Measurements from ENCODE around the gene C1GALT1.
"Not testable (repeated sequence)": the region's sequence is repeated elsewhere in the genome, so short reads cannot be mapped to it uniquely, and the experiment has no call there.

C1GALT1 gene

DNA sequence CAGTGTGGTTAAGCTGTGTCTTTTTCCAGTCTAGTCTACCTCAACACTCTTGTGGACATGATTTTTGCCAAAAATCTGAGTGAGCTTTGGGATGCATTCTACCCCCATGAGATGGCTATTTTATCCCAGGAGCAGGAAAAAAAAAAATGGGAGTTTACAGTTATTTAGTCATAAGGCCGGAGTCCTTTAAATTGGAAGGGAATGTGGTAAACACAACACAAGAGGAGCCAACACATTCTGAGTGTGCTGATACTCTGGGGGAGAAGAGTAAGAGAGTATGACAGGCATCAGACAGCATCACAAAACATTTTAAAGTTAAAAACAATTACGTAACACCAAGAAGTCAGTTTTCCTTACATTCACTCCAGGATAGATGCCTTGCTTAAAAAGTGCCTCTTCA is 46.1 kb downstream of the C1GALT1 start:
- Mint-ChIP-seq H3K27ac (no peak overlapping the region), H3K27me3 (ENCODE audit: low read depth) (no peaks in the 10 kb centered on the region), H3K4me1 (ENCODE audit: low read depth) (peaks cover 22% of the 10 kb centered on the region), H3K36me3 (ENCODE audit: low read depth) (peaks cover 36% of the 10 kb centered on the region), H3K4me3 (no peak overlapping the region), H3K9me3 (peaks cover 25% of the 10 kb centered on the region)

DNA sequence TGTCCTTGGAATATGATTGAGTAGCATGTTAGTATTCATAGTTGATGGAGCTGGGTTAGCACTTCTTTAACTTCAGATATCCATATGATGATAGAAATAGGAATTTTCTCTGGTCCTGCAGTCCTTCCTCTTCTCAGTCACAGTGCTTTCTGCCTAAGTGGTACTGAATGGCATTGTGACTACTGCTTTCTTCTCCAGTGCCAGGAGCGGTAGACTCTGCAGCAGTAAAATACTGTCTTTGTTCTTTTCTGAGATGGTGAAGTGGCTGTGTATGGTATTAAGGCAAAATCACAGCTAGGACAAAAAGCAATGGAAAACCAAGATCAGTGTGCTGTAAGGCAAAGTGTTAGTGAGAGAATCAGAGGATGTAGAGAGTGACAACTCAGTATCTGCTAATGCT is 46.6 kb downstream of the C1GALT1 start:
- H3K36me3 Mint-ChIP-seq (ENCODE audit: low read depth): peaks cover 32% of the 10 kb centered on the region
- no peak overlapping the region for H3K27ac Mint-ChIP-seq
- H3K9me3 Mint-ChIP-seq: peaks cover 25% of the 10 kb centered on the region
- no peak overlapping the region for H3K4me3 Mint-ChIP-seq
- H3K4me1 Mint-ChIP-seq (ENCODE audit: low read depth): peaks cover 20% of the 10 kb centered on the region
- no peaks in the 10 kb centered on the region for H3K27me3 Mint-ChIP-seq (ENCODE audit: low read depth)

DNA sequence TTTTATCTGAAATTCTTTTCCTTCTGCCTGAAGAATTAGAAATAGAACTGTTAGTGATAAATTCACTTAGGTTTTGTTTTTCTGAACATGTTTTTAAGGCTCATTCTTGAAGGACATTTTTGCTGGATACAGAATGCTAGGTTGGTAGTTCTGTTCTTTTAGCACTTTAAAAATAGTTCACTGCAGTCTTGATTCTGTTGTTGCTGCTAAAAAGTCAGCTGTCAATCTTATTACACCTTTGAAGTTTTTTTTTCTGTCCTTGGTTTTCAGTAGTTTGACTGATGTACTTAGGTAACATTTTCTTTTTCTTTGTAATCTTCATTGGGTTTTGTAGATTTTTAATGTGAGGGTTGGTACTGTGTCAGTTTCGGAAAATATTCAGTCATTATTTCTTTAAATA is 48.7 kb downstream of the C1GALT1 start:
- Mint-ChIP-seq H3K27ac (no peak overlapping the region), H3K9me3 (peaks cover 20% of the 10 kb centered on the region), H3K36me3 (ENCODE audit: low read depth) (peaks cover 32% of the 10 kb centered on the region), H3K27me3 (ENCODE audit: low read depth) (no peaks in the 10 kb centered on the region), H3K4me1 (ENCODE audit: low read depth) (peaks cover 23% of the 10 kb centered on the region), H3K4me3 (no peak overlapping the region)

- H3K27ac Mint-ChIP-seq: no peak overlapping the region
- H3K4me1 Mint-ChIP-seq (ENCODE audit: low read depth): peaks cover 23% of the 10 kb centered on the region
- no peak overlapping the region for H3K4me3 Mint-ChIP-seq
- H3K9me3 Mint-ChIP-seq: peaks cover 20% of the 10 kb centered on the region
- peaks cover 33% of the 10 kb centered on the region for H3K36me3 Mint-ChIP-seq (ENCODE audit: low read depth)
- H3K27me3 Mint-ChIP-seq (ENCODE audit: low read depth): no peaks in the 10 kb centered on the region
Observed at GRCh38 chr7:7231865-7232264, 49.5 kb downstream of the C1GALT1 start.

DNA sequence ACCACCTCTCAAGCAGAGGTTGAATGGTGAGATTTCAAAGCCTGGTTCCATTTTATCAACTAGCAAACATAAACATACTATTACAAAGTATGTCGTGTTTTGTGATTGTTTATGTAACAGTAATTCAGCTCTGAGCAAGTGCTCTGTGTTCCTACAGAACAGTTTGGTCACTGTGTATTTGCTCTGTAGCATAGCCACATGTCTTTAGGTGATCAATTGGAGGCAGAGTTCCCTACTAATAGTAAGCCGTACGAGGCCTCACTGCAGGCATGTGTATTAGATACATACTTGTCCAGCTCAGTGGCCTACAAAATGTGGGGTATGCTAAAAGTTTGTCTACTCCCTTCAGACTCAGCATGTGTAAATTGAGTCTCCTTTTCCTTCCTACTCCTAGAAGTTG is 53.0 kb downstream of the C1GALT1 start:
- no peak overlapping the region for H3K4me3 Mint-ChIP-seq
- no peaks in the 10 kb centered on the region for H3K27me3 Mint-ChIP-seq (ENCODE audit: low read depth)
- H3K9me3 Mint-ChIP-seq: peaks cover 16% of the 10 kb centered on the region
- H3K4me1 Mint-ChIP-seq (ENCODE audit: low read depth): peaks cover 22% of the 10 kb centered on the region
- H3K36me3 Mint-ChIP-seq (ENCODE audit: low read depth): peaks cover 47% of the 10 kb centered on the region
- no peak overlapping the region for H3K27ac Mint-ChIP-seq

DNA sequence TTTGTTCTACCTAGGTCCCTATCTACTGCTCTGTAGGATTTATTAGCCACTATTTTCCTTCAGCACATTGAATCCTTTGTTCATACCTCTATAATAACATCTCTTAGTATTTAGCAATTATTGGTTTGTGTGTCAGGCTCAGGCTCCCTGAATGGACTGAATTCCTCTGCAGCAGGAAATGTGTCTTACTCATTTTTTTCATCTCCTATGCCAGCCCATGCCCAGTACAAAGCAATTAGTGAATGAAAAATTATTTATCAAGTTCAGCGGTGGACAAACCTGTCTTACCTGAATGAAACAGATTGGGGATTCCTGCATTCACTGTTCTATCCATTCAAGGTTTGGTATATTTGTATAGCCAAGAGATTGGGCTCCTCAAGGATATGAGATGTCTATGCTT is 53.7 kb downstream of the C1GALT1 start:
- peaks cover 12% of the 10 kb centered on the region for H3K9me3 Mint-ChIP-seq
- H3K27ac Mint-ChIP-seq: no peak overlapping the region
- H3K27me3 Mint-ChIP-seq (ENCODE audit: low read depth): no peaks in the 10 kb centered on the region
- peaks cover 43% of the 10 kb centered on the region for H3K36me3 Mint-ChIP-seq (ENCODE audit: low read depth)
- peaks cover 20% of the 10 kb centered on the region for H3K4me1 Mint-ChIP-seq (ENCODE audit: low read depth)
- no peak overlapping the region for H3K4me3 Mint-ChIP-seq

- Mint-ChIP-seq H3K27ac (no peak overlapping the region), H3K4me3 (no peak overlapping the region), H3K36me3 (ENCODE audit: low read depth) (peaks cover 35% of the 10 kb centered on the region), H3K27me3 (ENCODE audit: low read depth) (no peaks in the 10 kb centered on the region), H3K9me3 (no peaks in the 10 kb centered on the region), H3K4me1 (ENCODE audit: low read depth) (peaks cover 8% of the 10 kb centered on the region)
Observed at GRCh38 chr7:7237201-7237977, 55.0 kb downstream of the C1GALT1 start.

DNA sequence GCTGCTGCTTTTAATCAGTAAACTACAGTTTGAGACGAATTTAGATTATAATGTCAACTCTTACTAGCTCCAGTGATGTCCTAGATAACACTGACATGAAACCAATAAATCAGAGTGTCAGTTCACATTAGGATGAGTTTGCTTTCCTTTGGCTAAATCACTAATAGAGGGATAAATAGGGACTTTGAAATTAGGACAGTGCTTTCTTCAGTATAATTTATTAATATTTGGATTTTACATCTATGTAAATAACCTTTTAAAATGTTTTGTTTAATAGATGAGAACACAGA is 55.6 kb downstream of the C1GALT1 start:
- Mint-ChIP-seq H3K9me3 (no peaks in the 10 kb centered on the region), H3K27ac (no peak overlapping the region), H3K36me3 (ENCODE audit: low read depth) (peaks cover 39% of the 10 kb centered on the region), H3K27me3 (ENCODE audit: low read depth) (no peaks in the 10 kb centered on the region), H3K4me3 (no peak overlapping the region), H3K4me1 (ENCODE audit: low read depth) (peaks cover 10% of the 10 kb centered on the region)

DNA sequence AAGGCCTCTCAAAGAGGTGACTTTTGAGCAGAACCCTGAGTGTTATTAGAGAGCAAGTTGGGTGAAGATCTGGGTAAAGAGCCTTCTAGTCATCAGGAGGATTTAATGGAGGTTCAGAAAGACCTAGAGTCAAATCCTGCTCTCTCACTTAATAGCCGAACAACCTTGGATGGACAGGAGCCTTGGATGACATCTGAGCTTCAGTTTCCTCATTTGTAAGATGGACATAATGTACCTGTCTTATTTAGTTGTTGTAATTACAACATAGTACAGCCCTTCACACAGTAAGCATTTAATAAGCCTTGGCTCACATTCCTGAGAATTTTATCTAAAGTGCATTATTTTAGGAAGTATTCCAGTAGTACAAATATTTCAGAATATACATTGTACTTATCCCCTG is 57.0 kb downstream of the C1GALT1 start:
- Mint-ChIP-seq H3K27ac (no peak overlapping the region), H3K9me3 (no peaks in the 10 kb centered on the region), H3K36me3 (ENCODE audit: low read depth) (peaks cover 46% of the 10 kb centered on the region), H3K4me3 (no peak overlapping the region), H3K27me3 (ENCODE audit: low read depth) (no peaks in the 10 kb centered on the region), H3K4me1 (ENCODE audit: low read depth) (peaks cover 10% of the 10 kb centered on the region)

- Mint-ChIP-seq H3K4me3 (no peak overlapping the region), H3K36me3 (ENCODE audit: low read depth) (peaks cover 36% of the 10 kb centered on the region), H3K27ac (no peak overlapping the region), H3K27me3 (ENCODE audit: low read depth) (no peaks in the 10 kb centered on the region), H3K4me1 (ENCODE audit: low read depth) (peaks cover 6% of the 10 kb centered on the region), H3K9me3 (no peaks in the 10 kb centered on the region)
Observed at GRCh38 chr7:7242899-7243298, 60.6 kb downstream of the C1GALT1 start.

GRCh38 chr7:7245233-7245632 is 62.9 kb downstream of the C1GALT1 start:
- not testable (repeated sequence) for H3K4me1 Mint-ChIP-seq (ENCODE audit: low read depth); H3K27ac Mint-ChIP-seq; H3K9me3 Mint-ChIP-seq; H3K4me3 Mint-ChIP-seq; H3K27me3 Mint-ChIP-seq (ENCODE audit: low read depth)
- peaks cover 20% of the 10 kb centered on the region for H3K36me3 Mint-ChIP-seq (ENCODE audit: low read depth)

DNA sequence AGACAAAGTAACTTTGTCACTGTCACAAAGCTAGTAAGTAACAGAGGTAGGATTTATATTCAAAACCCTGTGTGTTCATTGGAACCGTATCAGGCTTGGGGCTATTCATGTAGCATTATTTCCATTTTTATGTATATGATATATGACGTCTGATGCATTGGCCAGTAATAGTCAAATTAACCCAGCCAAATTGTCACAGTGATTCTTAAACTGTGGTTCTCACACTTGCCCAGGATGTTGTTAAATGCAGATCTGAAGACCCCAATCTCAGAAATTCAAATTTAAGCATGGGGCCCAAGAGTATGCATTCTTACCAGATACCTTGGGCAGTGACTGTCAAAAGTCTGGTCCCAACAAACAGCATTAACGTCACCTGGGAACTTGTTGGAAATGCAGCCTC is 63.9 kb downstream of the C1GALT1 start:
- Mint-ChIP-seq H3K4me1 (ENCODE audit: low read depth) (peaks cover 3% of the 10 kb centered on the region), H3K36me3 (ENCODE audit: low read depth) (peaks cover 21% of the 10 kb centered on the region), H3K27me3 (ENCODE audit: low read depth) (no peaks in the 10 kb centered on the region), H3K27ac (no peak overlapping the region), H3K9me3 (no peaks in the 10 kb centered on the region), H3K4me3 (no peak overlapping the region)

DNA sequence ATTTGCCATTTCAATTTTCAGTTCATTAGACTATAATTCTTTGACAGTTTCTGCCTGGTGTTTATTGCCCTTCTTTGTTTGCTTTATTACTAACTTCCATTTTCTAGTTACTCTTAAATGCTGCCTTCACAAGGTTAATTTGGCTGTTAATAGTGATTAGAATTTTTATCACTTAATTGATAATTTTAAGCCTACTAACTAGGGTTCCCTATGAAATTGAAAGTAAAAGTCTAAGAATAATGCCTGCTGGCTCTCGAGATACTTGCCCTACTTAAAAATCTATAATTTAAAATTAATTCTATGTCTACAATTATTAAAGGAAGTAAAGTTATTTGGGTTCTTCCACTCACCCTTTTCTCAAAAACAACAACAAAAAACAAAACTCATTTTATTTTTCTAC is 65.3 kb downstream of the C1GALT1 start:
- Mint-ChIP-seq H3K4me1 (ENCODE audit: low read depth) (peaks cover 2% of the 10 kb centered on the region), H3K4me3 (peak overlapping the region; percentile 28), H3K27me3 (ENCODE audit: low read depth) (no peaks in the 10 kb centered on the region), H3K27ac (no peak overlapping the region), H3K36me3 (ENCODE audit: low read depth) (peaks cover 24% of the 10 kb centered on the region), H3K9me3 (no peaks in the 10 kb centered on the region)

GRCh38 chr7:7249814-7250213 is 67.5 kb downstream of the C1GALT1 start:
- peaks cover 22% of the 10 kb centered on the region for H3K36me3 Mint-ChIP-seq (ENCODE audit: low read depth)
- H3K4me1 Mint-ChIP-seq (ENCODE audit: low read depth): peaks cover 7% of the 10 kb centered on the region
- no peak overlapping the region for H3K4me3 Mint-ChIP-seq

DNA sequence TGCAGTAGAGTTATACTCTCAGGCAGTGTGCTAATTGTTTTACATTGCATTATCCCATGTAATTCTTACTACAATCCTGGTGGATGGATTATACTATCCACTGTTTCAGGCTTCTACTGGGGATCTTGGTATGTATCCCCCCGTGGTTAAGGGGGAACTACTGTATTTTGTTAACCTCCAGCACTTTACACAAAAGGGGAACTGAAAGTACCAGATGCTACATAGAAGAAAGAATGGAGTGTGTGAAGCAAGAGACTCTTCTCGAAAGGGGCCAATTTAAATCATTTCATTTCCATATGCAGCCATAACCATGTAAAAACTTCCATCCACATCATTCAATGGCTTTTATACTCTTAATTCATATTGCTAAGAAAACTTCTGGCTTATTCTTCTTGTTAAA is 69.4 kb downstream of the C1GALT1 start:
- Mint-ChIP-seq H3K4me3 (no peak overlapping the region), H3K9me3 (no peaks in the 10 kb centered on the region), H3K27ac (no peak overlapping the region), H3K4me1 (ENCODE audit: low read depth) (peaks cover 8% of the 10 kb centered on the region), H3K27me3 (ENCODE audit: low read depth) (no peaks in the 10 kb centered on the region), H3K36me3 (ENCODE audit: low read depth) (peaks cover 23% of the 10 kb centered on the region)

More at GRCh38 chr7:7249814-7250213, 67.5 kb downstream of the C1GALT1 start:
- Mint-ChIP-seq H3K27ac (no peak overlapping the region), H3K9me3 (no peaks in the 10 kb centered on the region), H3K27me3 (ENCODE audit: low read depth) (no peaks in the 10 kb centered on the region)

- Mint-ChIP-seq H3K4me3 (no peak overlapping the region), H3K27me3 (ENCODE audit: low read depth) (no peaks in the 10 kb centered on the region), H3K36me3 (ENCODE audit: low read depth) (peaks cover 22% of the 10 kb centered on the region), H3K27ac (no peak overlapping the region), H3K9me3 (no peaks in the 10 kb centered on the region), H3K4me1 (ENCODE audit: low read depth) (peaks cover 27% of the 10 kb centered on the region)
Observed at GRCh38 chr7:7254319-7254718, 72.0 kb downstream of the C1GALT1 start.

Data from T-helper 1 cell treated with Interleukin-12 subunit alpha and Interleukin-12 subunit beta and Interleukin-4 antibody, amounts not matched to agents 30 μg/mL and 1 μg/mL, for 36 hours (primary cell).